Measurements from ENCODE around the gene C2orf72.

DNA sequence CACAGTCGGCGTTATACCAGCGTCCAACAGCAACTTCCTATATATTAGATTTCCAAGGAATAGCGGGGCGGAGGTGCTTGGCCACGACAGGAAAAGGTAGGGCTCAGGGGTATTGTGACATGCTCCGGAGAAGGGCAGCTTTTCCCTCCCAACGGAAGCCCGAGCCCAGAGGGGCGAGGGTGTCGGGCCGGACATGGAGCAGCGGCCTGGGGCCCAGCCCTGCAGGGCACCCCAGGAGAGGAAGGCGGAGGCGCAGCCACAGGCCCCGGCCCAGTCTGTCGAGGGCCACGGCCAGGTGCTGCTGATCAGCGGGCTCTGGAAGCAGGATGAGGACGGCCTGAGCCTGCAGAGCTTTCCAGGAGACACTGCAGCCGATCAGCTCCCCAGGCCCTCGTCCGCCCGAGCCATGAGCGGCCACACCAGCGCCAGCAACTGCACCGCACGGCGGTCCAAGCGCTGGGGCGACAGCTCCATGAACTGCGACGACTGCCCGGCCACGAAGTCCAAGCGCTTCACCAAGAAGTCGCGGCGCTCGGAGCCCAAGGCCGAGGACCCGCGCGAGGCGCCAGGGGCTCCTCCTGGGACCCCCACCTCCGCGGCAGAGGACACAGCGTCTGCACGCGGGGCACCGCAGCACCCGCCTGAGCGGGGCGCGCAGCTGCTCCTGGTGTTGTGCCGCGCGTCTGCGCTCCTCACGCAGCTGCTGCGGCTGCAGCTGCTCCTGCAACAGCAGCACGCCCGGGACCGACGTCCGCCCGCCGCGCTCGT, 47.0 kb upstream of the C2orf72 start:
- no peak for TF ChIP-seq POLR2AphosphoS5 (IDR thresholded peaks at IDR 0.05; ENCODE audit: low read depth, low read length)
- TF ChIP-seq, protein P1, sequence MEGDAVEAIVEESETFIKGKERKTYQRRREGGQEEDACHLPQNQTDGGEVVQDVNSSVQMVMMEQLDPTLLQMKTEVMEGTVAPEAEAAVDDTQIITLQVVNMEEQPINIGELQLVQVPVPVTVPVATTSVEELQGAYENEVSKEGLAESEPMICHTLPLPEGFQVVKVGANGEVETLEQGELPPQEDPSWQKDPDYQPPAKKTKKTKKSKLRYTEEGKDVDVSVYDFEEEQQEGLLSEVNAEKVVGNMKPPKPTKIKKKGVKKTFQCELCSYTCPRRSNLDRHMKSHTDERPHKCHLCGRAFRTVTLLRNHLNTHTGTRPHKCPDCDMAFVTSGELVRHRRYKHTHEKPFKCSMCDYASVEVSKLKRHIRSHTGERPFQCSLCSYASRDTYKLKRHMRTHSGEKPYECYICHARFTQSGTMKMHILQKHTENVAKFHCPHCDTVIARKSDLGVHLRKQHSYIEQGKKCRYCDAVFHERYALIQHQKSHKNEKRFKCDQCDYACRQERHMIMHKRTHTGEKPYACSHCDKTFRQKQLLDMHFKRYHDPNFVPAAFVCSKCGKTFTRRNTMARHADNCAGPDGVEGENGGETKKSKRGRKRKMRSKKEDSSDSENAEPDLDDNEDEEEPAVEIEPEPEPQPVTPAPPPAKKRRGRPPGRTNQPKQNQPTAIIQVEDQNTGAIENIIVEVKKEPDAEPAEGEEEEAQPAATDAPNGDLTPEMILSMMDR (IDR thresholded peaks at IDR 0.05) = no peak
- TF ChIP-seq, protein P2, sequence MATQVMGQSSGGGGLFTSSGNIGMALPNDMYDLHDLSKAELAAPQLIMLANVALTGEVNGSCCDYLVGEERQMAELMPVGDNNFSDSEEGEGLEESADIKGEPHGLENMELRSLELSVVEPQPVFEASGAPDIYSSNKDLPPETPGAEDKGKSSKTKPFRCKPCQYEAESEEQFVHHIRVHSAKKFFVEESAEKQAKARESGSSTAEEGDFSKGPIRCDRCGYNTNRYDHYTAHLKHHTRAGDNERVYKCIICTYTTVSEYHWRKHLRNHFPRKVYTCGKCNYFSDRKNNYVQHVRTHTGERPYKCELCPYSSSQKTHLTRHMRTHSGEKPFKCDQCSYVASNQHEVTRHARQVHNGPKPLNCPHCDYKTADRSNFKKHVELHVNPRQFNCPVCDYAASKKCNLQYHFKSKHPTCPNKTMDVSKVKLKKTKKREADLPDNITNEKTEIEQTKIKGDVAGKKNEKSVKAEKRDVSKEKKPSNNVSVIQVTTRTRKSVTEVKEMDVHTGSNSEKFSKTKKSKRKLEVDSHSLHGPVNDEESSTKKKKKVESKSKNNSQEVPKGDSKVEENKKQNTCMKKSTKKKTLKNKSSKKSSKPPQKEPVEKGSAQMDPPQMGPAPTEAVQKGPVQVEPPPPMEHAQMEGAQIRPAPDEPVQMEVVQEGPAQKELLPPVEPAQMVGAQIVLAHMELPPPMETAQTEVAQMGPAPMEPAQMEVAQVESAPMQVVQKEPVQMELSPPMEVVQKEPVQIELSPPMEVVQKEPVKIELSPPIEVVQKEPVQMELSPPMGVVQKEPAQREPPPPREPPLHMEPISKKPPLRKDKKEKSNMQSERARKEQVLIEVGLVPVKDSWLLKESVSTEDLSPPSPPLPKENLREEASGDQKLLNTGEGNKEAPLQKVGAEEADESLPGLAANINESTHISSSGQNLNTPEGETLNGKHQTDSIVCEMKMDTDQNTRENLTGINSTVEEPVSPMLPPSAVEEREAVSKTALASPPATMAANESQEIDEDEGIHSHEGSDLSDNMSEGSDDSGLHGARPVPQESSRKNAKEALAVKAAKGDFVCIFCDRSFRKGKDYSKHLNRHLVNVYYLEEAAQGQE (IDR thresholded peaks at IDR 0.05; ENCODE audit: insufficient read depth in 1 of 2, low read depth in 2 of 2, low read length in 1 of 2) = no peak

All from Panc1 (cell line).